GM12892 (cell line): ENCODE results near the gene KRTAP9-3.

Source experiments
- POLR2A ChIP-seq: IDR thresholded peaks from 2 replicates; pipeline ENCODE4 v1.6.1; 2011; ENCODE audit warnings: low read depth, low read length, control low read depth
- POLR2AphosphoS5 ChIP-seq: IDR thresholded peaks from 2 replicates; pipeline ENCODE4 v1.6.1; 2011; ENCODE audit warnings: low read depth, low read length, control low read depth
- TAF1 ChIP-seq: IDR thresholded peaks from 2 replicates; pipeline ENCODE4 v1.6.1; 2011; ENCODE audit warnings: low read depth, mild to moderate bottlenecking, control low read depth, low read length, borderline replicate concordance

GRCh38 chr17:41267711-41268110 is 35.5 kb downstream of the KRTAP9-3 start:
- TF ChIP-seq POLR2A (no peak), POLR2AphosphoS5 (no peak), TAF1 (no peak)
